OCI-LY7 (cell line): ENCODE results near the gene TRIM33.
"Not testable (repeated sequence)": the region's sequence is repeated elsewhere in the genome, so short reads cannot be mapped to it uniquely, and the experiment has no call there.

ENCODE experiments used
- EZH2phosphoT487 ChIP-seq: fragments of 200-600 bp; sonication (generic); IDR thresholded peaks from 2 replicates; pipeline ENCODE4 v1.6.1; 2018; ENCODE audit warnings: low read depth, borderline replicate concordance, mild to moderate bottlenecking, mixed run types, antibody characterized with exemption, low read length, moderate library complexity, mixed read lengths
- TF ChIP-seq, protein P1 (sequence below): fragments of 200-600 bp; sonication (generic); conservative IDR thresholded peaks from 2 replicates; pipeline ENCODE4 v1.5.1; 2014; ENCODE audit warnings: mild to moderate bottlenecking, antibody characterized with exemption, low read length, moderate library complexity, mixed read lengths

DNA sequence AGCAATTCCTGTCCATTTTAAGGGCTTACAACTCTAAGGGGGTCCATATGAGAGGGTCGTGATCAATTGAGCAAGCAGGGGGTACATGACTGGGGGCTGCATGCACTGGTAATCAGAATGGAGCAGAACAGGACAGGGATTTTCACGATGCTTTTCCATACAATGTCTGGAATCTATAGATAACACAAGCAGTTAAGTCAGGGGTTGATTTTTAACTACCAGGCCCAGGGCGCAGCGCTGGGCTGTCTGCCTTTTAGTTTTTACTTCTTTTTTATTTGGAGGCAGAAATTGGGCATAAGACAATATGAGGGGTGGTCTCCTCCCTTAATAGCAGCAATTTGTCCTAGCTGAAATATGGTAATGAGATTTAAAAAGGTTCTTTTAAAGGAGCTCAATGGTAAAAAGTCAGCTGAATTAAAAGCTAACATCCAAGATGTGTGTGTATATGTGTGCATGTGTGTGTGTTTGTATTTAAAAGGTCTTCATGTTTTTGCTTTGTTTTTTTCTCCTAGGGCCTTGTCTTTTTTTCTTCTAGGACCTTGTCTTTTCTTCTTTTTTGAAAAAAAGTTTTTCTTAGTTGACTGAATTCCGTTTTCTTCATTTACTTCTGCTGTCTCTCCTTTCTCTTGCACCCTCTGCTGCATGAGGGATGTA, 141.6 kb downstream of the TRIM33 start:
- TF ChIP-seq, protein P1, sequence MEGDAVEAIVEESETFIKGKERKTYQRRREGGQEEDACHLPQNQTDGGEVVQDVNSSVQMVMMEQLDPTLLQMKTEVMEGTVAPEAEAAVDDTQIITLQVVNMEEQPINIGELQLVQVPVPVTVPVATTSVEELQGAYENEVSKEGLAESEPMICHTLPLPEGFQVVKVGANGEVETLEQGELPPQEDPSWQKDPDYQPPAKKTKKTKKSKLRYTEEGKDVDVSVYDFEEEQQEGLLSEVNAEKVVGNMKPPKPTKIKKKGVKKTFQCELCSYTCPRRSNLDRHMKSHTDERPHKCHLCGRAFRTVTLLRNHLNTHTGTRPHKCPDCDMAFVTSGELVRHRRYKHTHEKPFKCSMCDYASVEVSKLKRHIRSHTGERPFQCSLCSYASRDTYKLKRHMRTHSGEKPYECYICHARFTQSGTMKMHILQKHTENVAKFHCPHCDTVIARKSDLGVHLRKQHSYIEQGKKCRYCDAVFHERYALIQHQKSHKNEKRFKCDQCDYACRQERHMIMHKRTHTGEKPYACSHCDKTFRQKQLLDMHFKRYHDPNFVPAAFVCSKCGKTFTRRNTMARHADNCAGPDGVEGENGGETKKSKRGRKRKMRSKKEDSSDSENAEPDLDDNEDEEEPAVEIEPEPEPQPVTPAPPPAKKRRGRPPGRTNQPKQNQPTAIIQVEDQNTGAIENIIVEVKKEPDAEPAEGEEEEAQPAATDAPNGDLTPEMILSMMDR: not testable (repeated sequence)
- TF ChIP-seq EZH2phosphoT487: not testable (repeated sequence)
